Thoracic aorta (tissue), 2 donors: ENCODE results near the gene MFGE8. TPM values are rescaled to one million over a fixed set of nuclear protein-coding genes. Genes with fewer than 3 reads are reported as not detected.

Source experiments
- ATAC-seq: fragments of 150-250 bp; one replicate; pipeline ENCODE4 v1.8.0; 2017; ENCODE audit warnings: low read depth; ENCODE audit not compliant: insufficient number of reproducible peaks, low FRiP score
- DNase-seq: peaks from one replicate; pipeline ENCODE4 v3.0.0-alpha.2; 2020; ENCODE audit warnings: low spot score
- H3K27ac ChIP-seq, 2 donors: fragments of 200-600 bp; sonication (generic); 1 replicate in 1 of 2; 2 replicates in 1 of 2; pipeline ENCODE4 v1.5.1; 2016; ENCODE audit warnings: mild to moderate bottlenecking in 2 of 2, moderate library complexity in 2 of 2
- H3K27me3 ChIP-seq: fragments of 200-600 bp; sonication (generic); replicated peaks from 2 replicates; pipeline ENCODE4 v1.6.0; 2016; ENCODE audit warnings: mild to moderate bottlenecking; ENCODE audit not compliant: insufficient read depth
- H3K36me3 ChIP-seq: fragments of 200-600 bp; sonication (generic); one replicate; pipeline ENCODE4 v1.5.1; 2016
- H3K4me1 ChIP-seq, 2 donors: fragments of 200-600 bp; sonication (generic); 1 replicate in 1 of 2; 2 replicates in 1 of 2; pipeline versions ENCODE4 v1.5.1 to v1.6.0; 2016; ENCODE audit warnings: low read depth in 2 of 2, mild to moderate bottlenecking in 1 of 2; ENCODE audit not compliant: control insufficient read depth in 1 of 2
- H3K4me3 ChIP-seq: fragments of 200-600 bp; sonication (generic); 2 replicates; pipeline ENCODE4 v1.5.1; 2016; ENCODE audit warnings: mild to moderate bottlenecking
- H3K9me3 ChIP-seq: fragments of 200-600 bp; sonication (generic); 2 replicates; pipeline ENCODE4 v1.5.1; 2016
- total RNA-seq, 2 donors: library from RNA; depleted of rRNA; stranded (reverse); fragments of >200 nt; gene quantifications; one replicate each; pipeline versions ENCODE4 v1.1.0 to v1.2.3, GENCODE V29; 2016
- TF ChIP-seq, protein P1 (sequence below): fragments of 200-600 bp; sonication (generic); IDR thresholded peaks from one replicate; pipeline ENCODE4 v1.5.1; 2019; ENCODE audit warnings: antibody characterized with exemption

The MFGE8 gene
- total RNA-seq, 2 donors from 2014 or later = 1,687 to 3,053 TPM

DNA sequence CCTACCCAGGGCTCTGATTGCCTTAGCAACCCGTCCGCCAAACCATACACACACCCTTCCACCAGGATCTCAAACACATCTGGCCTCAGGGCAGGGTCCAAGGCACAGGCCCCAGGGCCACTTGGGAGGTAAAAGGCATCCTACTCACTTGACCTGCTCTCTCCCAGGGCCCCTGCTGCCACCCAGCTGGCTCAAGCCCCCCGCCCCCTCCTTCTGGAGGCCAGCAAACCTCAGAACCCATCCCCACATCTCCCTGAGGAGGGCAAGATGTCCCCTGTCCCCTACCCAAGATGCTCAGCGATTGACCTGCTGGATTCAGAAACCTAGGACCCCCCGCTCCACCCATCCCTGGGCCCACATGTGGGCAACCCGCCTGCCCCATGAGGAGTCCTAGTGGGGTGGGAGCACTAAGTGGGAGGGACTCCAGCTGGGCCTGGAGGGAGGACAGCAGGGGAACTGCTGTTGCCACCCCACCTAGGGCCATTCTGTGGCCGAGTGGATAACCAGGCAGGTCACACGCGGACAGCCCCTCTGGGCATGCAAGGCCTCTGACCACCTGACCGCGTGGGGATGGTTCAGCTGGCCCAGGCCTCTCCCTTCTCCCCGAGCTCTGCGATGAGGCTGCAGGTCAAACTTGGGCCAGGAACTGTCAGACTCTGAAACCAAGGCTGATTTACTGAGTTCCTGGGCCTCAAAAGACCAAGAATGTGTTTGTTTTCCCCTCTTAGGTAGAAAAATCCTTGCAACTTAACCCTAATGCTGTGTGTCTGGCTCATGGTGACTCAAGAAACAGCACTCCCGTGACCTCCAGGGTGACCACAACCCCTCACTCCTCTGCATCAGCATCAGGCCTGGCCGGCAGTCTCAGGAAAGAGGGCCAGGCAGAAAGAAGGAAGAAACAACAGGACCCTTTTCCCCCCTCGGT, 4.2 kb downstream of the MFGE8 start:
- ATAC-seq (no peak), DNase-seq (no peak)
- Histone ChIP-seq H3K36me3 (peaks cover 47% of the 10 kb centered on the region), H3K9me3 (no peaks in the 10 kb centered on the region), H3K27ac (peak overlapping the region; percentile 88 to 98), H3K4me3 (peak overlapping the region; percentile 99), H3K27me3 (no peaks in the 10 kb centered on the region), H3K4me1 (peaks cover 33 to 79% of the 10 kb centered on the region in 2 donors)
- TF ChIP-seq, protein P1, sequence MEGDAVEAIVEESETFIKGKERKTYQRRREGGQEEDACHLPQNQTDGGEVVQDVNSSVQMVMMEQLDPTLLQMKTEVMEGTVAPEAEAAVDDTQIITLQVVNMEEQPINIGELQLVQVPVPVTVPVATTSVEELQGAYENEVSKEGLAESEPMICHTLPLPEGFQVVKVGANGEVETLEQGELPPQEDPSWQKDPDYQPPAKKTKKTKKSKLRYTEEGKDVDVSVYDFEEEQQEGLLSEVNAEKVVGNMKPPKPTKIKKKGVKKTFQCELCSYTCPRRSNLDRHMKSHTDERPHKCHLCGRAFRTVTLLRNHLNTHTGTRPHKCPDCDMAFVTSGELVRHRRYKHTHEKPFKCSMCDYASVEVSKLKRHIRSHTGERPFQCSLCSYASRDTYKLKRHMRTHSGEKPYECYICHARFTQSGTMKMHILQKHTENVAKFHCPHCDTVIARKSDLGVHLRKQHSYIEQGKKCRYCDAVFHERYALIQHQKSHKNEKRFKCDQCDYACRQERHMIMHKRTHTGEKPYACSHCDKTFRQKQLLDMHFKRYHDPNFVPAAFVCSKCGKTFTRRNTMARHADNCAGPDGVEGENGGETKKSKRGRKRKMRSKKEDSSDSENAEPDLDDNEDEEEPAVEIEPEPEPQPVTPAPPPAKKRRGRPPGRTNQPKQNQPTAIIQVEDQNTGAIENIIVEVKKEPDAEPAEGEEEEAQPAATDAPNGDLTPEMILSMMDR = no peak

DNA sequence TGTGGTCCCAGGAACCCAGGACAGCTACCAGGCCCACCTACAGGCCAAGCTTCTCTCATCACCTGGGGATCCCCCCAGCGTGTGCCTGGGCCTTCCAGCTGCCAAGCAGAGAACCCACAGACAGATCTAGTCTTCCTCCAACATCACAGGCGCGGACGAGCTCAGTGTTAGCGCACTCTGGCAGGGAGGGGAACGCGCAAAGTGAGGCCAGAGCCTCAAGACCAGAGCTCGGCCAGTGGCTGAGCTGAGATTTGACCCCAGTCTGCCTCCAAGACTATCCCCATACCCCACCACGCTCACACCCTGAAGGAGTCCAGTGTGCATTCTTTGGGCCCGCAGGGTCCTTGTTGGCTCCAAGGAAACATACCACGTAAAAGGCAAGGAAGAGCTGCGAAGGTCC, 5.1 kb downstream of the MFGE8 start:
- no peaks in the 10 kb centered on the region for H3K27me3 ChIP-seq
- peak overlapping the region; percentile 99 for H3K4me3 ChIP-seq
- TF ChIP-seq, protein P1 = no peak
- H3K4me1 ChIP-seq = peaks cover 35 to 88% of the 10 kb centered on the region in 2 donors
- H3K36me3 ChIP-seq = peaks cover 55% of the 10 kb centered on the region
- DNase-seq (no peak), ATAC-seq (no peak)
- no peaks in the 10 kb centered on the region for H3K9me3 ChIP-seq
- peak overlapping the region; percentile 88 to 98 for H3K27ac ChIP-seq

DNA sequence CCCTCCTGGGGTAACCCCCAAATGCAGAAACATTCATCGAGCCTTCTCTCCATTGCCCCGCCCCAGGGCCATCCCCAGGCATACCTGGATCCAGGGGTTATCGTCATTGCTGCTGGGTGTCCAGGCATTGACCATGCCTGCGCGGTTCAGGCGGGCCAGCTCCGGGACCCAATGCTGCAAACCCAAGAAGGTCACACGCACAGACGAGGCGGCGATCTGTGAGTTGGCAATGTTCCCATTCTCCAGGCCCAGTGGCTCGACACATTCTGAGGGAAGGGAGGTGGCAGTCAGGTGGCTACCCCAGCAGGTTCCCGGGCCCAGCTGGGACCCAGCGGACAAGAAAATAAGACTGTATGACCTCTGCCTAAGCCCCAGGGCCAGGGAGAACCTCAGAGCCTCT, 6.1 kb downstream of the MFGE8 start:
- Histone ChIP-seq H3K36me3 (peaks cover 65% of the 10 kb centered on the region), H3K27ac (peak overlapping the region; percentile 88 to 98), H3K27me3 (no peaks in the 10 kb centered on the region), H3K4me3 (peak overlapping the region; percentile 99), H3K9me3 (no peaks in the 10 kb centered on the region), H3K4me1 (peaks cover 45 to 98% of the 10 kb centered on the region in 2 donors)
- TF ChIP-seq, protein P1 = no peak
- ATAC-seq (no peak), DNase-seq (no peak)

DNA sequence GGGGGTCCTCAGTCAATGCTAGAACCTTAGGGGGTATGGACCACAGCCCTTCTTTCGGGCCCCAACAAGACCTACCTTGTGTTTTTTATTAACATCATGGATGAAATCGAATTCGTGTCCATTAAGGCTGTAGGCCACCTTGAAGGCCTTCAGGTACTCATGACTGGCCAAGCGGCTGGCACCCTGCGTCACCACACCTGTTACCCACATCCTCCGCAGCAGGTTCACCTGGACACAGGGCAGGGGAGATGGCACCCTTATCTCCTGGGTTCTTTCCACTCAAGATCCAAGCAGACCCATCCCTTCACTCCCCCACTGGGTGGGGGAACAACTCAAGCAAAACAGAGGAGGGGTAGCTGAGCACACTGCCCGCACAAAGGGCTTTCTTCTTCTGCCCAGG, 6.6 kb downstream of the MFGE8 start:
- H3K36me3 ChIP-seq = peaks cover 70% of the 10 kb centered on the region
- peak overlapping the region; percentile 88 to 98 for H3K27ac ChIP-seq
- H3K9me3 ChIP-seq = no peaks in the 10 kb centered on the region
- DNase-seq = no peak
- TF ChIP-seq, protein P1 = no peak
- ATAC-seq = no peak
- H3K27me3 ChIP-seq = no peaks in the 10 kb centered on the region
- no peak overlapping the region for H3K4me3 ChIP-seq
- peaks cover 48 to 100% of the 10 kb centered on the region in 2 donors for H3K4me1 ChIP-seq

DNA sequence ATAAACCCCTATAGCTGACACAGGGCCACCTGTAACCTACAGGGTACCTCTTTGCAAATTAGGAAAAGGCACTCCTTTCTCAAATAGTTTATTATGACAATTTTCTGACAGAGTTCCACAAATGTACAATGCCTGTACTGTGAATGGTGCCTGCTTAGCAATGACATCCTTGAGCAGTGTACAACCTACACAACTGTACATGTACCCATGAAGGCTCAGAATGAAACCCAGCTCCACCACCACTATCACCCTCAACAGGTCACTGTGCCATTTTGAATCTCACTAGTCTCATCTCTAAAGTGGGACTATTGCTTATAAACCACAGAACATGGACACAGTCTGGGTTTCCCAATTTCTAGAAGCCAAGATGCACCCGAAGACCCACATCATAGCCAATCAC, 7.0 kb downstream of the MFGE8 start:
- Histone ChIP-seq H3K4me3 (no peak overlapping the region), H3K36me3 (peaks cover 74% of the 10 kb centered on the region), H3K4me1 (peaks cover 48 to 100% of the 10 kb centered on the region in 2 donors), H3K9me3 (no peaks in the 10 kb centered on the region), H3K27me3 (no peaks in the 10 kb centered on the region), H3K27ac (peak overlapping the region; percentile 34 to 98)
- ATAC-seq (no peak), DNase-seq (no peak)
- TF ChIP-seq, protein P1 = no peak
